Measurements from ENCODE around the gene GEMIN5.

DNA sequence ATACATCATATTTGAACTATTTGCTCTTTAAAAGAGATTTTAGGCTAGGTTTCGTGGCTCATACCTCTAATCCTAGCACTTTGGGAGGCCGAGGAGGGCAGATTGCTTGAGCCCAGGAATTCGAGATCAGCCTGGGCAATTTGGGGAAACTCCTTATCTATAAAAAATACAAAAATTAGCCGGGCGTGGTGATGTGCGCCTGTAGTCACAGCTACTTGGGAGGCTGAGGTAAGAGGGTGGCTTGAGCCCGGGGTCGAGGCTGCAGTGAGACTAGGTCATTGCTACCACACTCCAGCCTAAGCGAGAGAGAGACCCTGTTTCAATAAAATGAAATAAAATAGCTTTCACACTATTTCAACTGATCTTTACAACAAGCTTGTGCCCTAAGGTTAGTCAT is 2.4 kb upstream of the GEMIN5 start:
- TF ChIP-seq, protein P1, sequence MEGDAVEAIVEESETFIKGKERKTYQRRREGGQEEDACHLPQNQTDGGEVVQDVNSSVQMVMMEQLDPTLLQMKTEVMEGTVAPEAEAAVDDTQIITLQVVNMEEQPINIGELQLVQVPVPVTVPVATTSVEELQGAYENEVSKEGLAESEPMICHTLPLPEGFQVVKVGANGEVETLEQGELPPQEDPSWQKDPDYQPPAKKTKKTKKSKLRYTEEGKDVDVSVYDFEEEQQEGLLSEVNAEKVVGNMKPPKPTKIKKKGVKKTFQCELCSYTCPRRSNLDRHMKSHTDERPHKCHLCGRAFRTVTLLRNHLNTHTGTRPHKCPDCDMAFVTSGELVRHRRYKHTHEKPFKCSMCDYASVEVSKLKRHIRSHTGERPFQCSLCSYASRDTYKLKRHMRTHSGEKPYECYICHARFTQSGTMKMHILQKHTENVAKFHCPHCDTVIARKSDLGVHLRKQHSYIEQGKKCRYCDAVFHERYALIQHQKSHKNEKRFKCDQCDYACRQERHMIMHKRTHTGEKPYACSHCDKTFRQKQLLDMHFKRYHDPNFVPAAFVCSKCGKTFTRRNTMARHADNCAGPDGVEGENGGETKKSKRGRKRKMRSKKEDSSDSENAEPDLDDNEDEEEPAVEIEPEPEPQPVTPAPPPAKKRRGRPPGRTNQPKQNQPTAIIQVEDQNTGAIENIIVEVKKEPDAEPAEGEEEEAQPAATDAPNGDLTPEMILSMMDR (IDR thresholded peaks at IDR 0.05) = no peak
- TF ChIP-seq POLR2A (IDR thresholded peaks at IDR 0.05) = no peak
